OCI-LY7 (cell line): ENCODE measurements around the gene ATAD3C. TPM values are rescaled to one million over a fixed set of nuclear protein-coding genes. Genes with fewer than 3 reads are reported as not detected.
"Not testable (repeated sequence)": the region's sequence is repeated elsewhere in the genome, so short reads cannot be mapped to it uniquely, and the experiment has no call there.

Experiments used
- BruUV-seq: library from RNA; stranded (reverse); fragments of 400-500 nt; replicated peaks from 2 replicates; lab custom pipeline; 2021; lab: Mats Ljungman, UMichigan
- CTCF ChIA-PET: fragments of 300-600 bp; sonication (Branson Sonifier 250); formaldehyde crosslinking; loops from one replicate; lab custom pipeline; 2022; ENCODE audit warnings: antibody characterized with exemption; ENCODE audit not compliant: unreplicated experiment; lab: Charles Lee
- POLR2A ChIA-PET: fragments of 300-600 bp; sonication (Branson Sonifier 250); formaldehyde crosslinking; loops from one replicate; lab custom pipeline; 2022; ENCODE audit warnings: antibody characterized with exemption; lab: Charles Lee
- DNase-seq: peaks from one replicate; pipeline ENCODE4 v3.0.0-alpha.2; 2015; ENCODE audit warnings: low spot score
- H2AFZ ChIP-seq: fragments of 200-600 bp; sonication (generic), shearing (Covaris generic); 2 replicates; pipeline ENCODE4 v1.6.1; 2014; ENCODE audit warnings: mild to moderate bottlenecking, antibody characterized with exemption, low read length, moderate library complexity
- H3K27ac ChIP-seq: fragments of 200-600 bp; sonication (generic); 2 replicates; pipeline ENCODE4 v1.5.1; 2014; ENCODE audit warnings: mixed run types, low read depth, mild to moderate bottlenecking, moderate library complexity, low read length, inconsistent platforms; ENCODE audit not compliant: poor library complexity, severe bottlenecking
- H3K36me3 ChIP-seq: fragments of 200-600 bp; sonication (generic); 2 replicates; pipeline ENCODE4 v1.6.1; 2014; ENCODE audit warnings: mild to moderate bottlenecking, antibody characterized with exemption, low read length, moderate library complexity, mixed read lengths; ENCODE audit not compliant: insufficient read depth
- H3K4me1 ChIP-seq: fragments of 200-600 bp; sonication (generic); 2 replicates; pipeline ENCODE4 v1.5.1; 2014; ENCODE audit warnings: mild to moderate bottlenecking, low read length; ENCODE audit not compliant: insufficient read depth, poor library complexity, severe bottlenecking
- H3K4me2 ChIP-seq: fragments of 200-600 bp; sonication (generic); 2 replicates; pipeline ENCODE4 v1.6.1; 2014; ENCODE audit warnings: mild to moderate bottlenecking, low read length
- H3K4me3 ChIP-seq: fragments of 200-600 bp; sonication (generic); 2 replicates; pipeline ENCODE4 v1.5.1; 2014; ENCODE audit warnings: mild to moderate bottlenecking, low read depth, low read length; ENCODE audit not compliant: poor library complexity, severe bottlenecking
- H3K79me2 ChIP-seq: fragments of 200-600 bp; sonication (generic); 2 replicates; pipeline ENCODE4 v1.6.1; 2016; ENCODE audit warnings: low read depth, mild to moderate bottlenecking, low read length, moderate library complexity, mixed read lengths; ENCODE audit not compliant: insufficient read depth
- H3K9me2 ChIP-seq: fragments of 200-600 bp; sonication (generic); 2 replicates; pipeline ENCODE4 v1.6.1; 2016; ENCODE audit warnings: mild to moderate bottlenecking, low read length, mixed read lengths; ENCODE audit not compliant: insufficient read depth
- H3K9me3 ChIP-seq: fragments of 200-600 bp; sonication (generic); 2 replicates; pipeline ENCODE4 v1.6.1; 2014; ENCODE audit warnings: mild to moderate bottlenecking, mixed run types, low read length, mixed read lengths
- H4K20me1 ChIP-seq: fragments of 200-600 bp; sonication (generic); 2 replicates; pipeline ENCODE4 v1.6.1; 2014; ENCODE audit warnings: mild to moderate bottlenecking, antibody characterized with exemption, low read length, moderate library complexity, mixed read lengths; ENCODE audit not compliant: insufficient read depth
- EZH2phosphoT487 ChIP-seq: fragments of 200-600 bp; sonication (generic); IDR thresholded peaks from 2 replicates; pipeline ENCODE4 v1.6.1; 2018; ENCODE audit warnings: low read depth, borderline replicate concordance, mild to moderate bottlenecking, mixed run types, antibody characterized with exemption, low read length, moderate library complexity, mixed read lengths
- intact Hi-C: fragments of 100-400 bp; cut with micrococcal nuclease; formaldehyde crosslinking; loops from one replicate; pipeline ENCODE4 v1.10.0; 2022; ENCODE audit not compliant: unreplicated experiment
- total RNA-seq, 2 experiments: library from RNA; depleted of rRNA in 1 of 2; stranded (reverse); fragments of >200 nt in 1 of 2; shearing (Covaris generic) in 1 of 2; gene quantifications; 2 replicates each; pipeline ENCODE4 v1.2.3, GENCODE V29; 2014 to 2022
- TF ChIP-seq, protein P1 (sequence below): fragments of 200-600 bp; sonication (generic); conservative IDR thresholded peaks from 2 replicates; pipeline ENCODE4 v1.5.1; 2014; ENCODE audit warnings: mild to moderate bottlenecking, antibody characterized with exemption, low read length, moderate library complexity, mixed read lengths

ATAD3C gene
- total RNA-seq, 2 experiments from 2014 or later = 1.6 to 3.0 TPM

- H3K9me2 ChIP-seq = no peaks in the 10 kb centered on the region
- H3K4me1 ChIP-seq = no peaks in the 10 kb centered on the region
- BruUV-seq = no TSS peak
- H3K36me3 ChIP-seq = no peaks in the 10 kb centered on the region
- intact Hi-C loops = no loop called here
- H3K4me3 ChIP-seq = no peak overlapping the region
- no peaks in the 10 kb centered on the region for H3K9me3 ChIP-seq
- no peaks in the 10 kb centered on the region for H4K20me1 ChIP-seq
- H2AFZ ChIP-seq = no peak overlapping the region
- ChIA-PET POLR2A (no interaction called here), CTCF (no interaction called here)
- H3K27ac ChIP-seq = no peak overlapping the region
- TF ChIP-seq, protein P1, sequence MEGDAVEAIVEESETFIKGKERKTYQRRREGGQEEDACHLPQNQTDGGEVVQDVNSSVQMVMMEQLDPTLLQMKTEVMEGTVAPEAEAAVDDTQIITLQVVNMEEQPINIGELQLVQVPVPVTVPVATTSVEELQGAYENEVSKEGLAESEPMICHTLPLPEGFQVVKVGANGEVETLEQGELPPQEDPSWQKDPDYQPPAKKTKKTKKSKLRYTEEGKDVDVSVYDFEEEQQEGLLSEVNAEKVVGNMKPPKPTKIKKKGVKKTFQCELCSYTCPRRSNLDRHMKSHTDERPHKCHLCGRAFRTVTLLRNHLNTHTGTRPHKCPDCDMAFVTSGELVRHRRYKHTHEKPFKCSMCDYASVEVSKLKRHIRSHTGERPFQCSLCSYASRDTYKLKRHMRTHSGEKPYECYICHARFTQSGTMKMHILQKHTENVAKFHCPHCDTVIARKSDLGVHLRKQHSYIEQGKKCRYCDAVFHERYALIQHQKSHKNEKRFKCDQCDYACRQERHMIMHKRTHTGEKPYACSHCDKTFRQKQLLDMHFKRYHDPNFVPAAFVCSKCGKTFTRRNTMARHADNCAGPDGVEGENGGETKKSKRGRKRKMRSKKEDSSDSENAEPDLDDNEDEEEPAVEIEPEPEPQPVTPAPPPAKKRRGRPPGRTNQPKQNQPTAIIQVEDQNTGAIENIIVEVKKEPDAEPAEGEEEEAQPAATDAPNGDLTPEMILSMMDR = no peak
- no peak for TF ChIP-seq EZH2phosphoT487
- no peak overlapping the region for H3K4me2 ChIP-seq
- no peaks in the 10 kb centered on the region for H3K79me2 ChIP-seq
- no peak for DNase-seq
Observed at GRCh38 chr1:1455366-1455884, 5.9 kb downstream of the ATAD3C start.

GRCh38 chr1:1455934-1456333 lies 6.4 kb downstream of the ATAD3C start:
- H3K9me2 ChIP-seq, H3K4me2 ChIP-seq, H3K36me3 ChIP-seq, H3K27ac ChIP-seq, DNase-seq, H3K4me3 ChIP-seq, POLR2A ChIA-PET, H2AFZ ChIP-seq, intact Hi-C loops, H3K4me1 ChIP-seq, H3K9me3 ChIP-seq, BruUV-seq, CTCF ChIA-PET, H3K79me2 ChIP-seq, H4K20me1 ChIP-seq: not testable (repeated sequence)

- H3K4me1 ChIP-seq, H3K4me2 ChIP-seq, H2AFZ ChIP-seq, H3K9me3 ChIP-seq, H3K36me3 ChIP-seq, BruUV-seq, H4K20me1 ChIP-seq, intact Hi-C loops, CTCF ChIA-PET, H3K9me2 ChIP-seq, DNase-seq, H3K79me2 ChIP-seq, H3K27ac ChIP-seq, H3K4me3 ChIP-seq: not testable (repeated sequence)
- POLR2A ChIA-PET = interaction anchor here (0.7 kb wide), 1 partner anchor 8 kb away, joined by 6 read pairs; no protein-coding TSS in a partner anchor
Observed at GRCh38 chr1:1456683-1457255, 7.3 kb downstream of the ATAD3C start.

GRCh38 chr1:1459156-1459555 lies 9.7 kb downstream of the ATAD3C start:
- CTCF ChIA-PET, POLR2A ChIA-PET: not testable (repeated sequence)

DNA sequence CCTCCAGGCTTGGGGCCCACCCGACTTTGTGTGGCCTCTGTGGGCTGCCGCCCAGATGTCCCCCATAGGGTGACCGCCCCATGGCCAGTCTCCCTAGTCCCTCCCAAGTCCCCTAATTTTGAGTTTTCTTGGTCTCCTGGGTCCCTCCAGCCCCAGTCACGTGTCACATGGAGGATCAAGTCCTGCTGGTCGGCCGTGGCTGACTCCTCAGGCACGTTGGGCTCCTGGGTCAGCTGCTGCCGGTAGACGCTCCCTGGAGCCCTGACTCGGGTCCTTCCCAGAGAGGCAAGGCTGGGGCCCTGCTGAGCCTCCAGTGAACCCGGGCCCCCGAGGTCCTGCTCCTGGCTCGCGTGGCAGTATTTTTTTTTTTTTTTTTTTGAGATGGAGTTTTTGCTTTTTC lies 10.2 kb downstream of the ATAD3C start:
- H3K4me1 ChIP-seq = peaks cover 19% of the 10 kb centered on the region
- BruUV-seq, H3K79me2 ChIP-seq, DNase-seq, H3K4me3 ChIP-seq, H3K9me3 ChIP-seq, CTCF ChIA-PET, H2AFZ ChIP-seq, POLR2A ChIA-PET, H3K36me3 ChIP-seq, H3K27ac ChIP-seq, H3K4me2 ChIP-seq, H4K20me1 ChIP-seq, H3K9me2 ChIP-seq: not testable (repeated sequence)
- intact Hi-C loops = loop anchor here (5.0 kb wide), 1 partner anchor 112 kb away; the partner anchor contains the start of gene DVL1

More at GRCh38 chr1:1459156-1459555, 9.7 kb downstream of the ATAD3C start:
- H3K9me2 ChIP-seq, DNase-seq, H3K4me2 ChIP-seq, intact Hi-C loops, H4K20me1 ChIP-seq, H2AFZ ChIP-seq, H3K36me3 ChIP-seq, H3K79me2 ChIP-seq, H3K4me3 ChIP-seq, H3K27ac ChIP-seq, BruUV-seq, H3K9me3 ChIP-seq: not testable (repeated sequence)
- peaks cover 16% of the 10 kb centered on the region for H3K4me1 ChIP-seq
